ENCODE measurements around the gene STMN3.

GRCh38 chr20:63599396-63600050 lies 53.7 kb downstream of the STMN3 start:
- TF ChIP-seq POLR2AphosphoS5 (IDR thresholded peaks at IDR 0.05) (no peak), POLR2A (IDR thresholded peaks at IDR 0.05) (no peak)

All from breast epithelium (tissue), 3 donors.